Fibroblast of mammary gland (primary cell): ENCODE data around the gene ANKRD31.
"Not testable (repeated sequence)": the region's sequence is repeated elsewhere in the genome, so short reads cannot be mapped to it uniquely, and the experiment has no call there.

Source experiments
- DNase-seq: peaks from one replicate; pipeline ENCODE4 v3.0.0-alpha.2; 2010; ENCODE audit warnings: low read depth
- H3K4me3 ChIP-seq: 2 replicates; pipeline ENCODE4 v1.5.1; 2011; ENCODE audit warnings: low read depth, mild to moderate bottlenecking, low read length, moderate library complexity; ENCODE audit not compliant: control insufficient read depth
- CTCF ChIP-seq: conservative IDR thresholded peaks from 2 replicates; pipeline ENCODE4 v1.5.1; 2011; ENCODE audit warnings: low read depth, low read length, inconsistent platforms; ENCODE audit not compliant: control insufficient read depth, insufficient read depth

The ANKRD31 gene

GRCh38 chr5:75226916-75227315 lies 9.8 kb downstream of the ANKRD31 start:
- no peak for TF ChIP-seq CTCF
- H3K4me3 ChIP-seq = no peak overlapping the region
- no peak for DNase-seq

GRCh38 chr5:75225506-75225905 lies 11.2 kb downstream of the ANKRD31 start:
- DNase-seq = no peak
- no peak for TF ChIP-seq CTCF
- H3K4me3 ChIP-seq = no peak overlapping the region

GRCh38 chr5:75220787-75221186 lies 15.9 kb downstream of the ANKRD31 start:
- not testable (repeated sequence) for DNase-seq, H3K4me3 ChIP-seq

- DNase-seq = no peak
- no peak for TF ChIP-seq CTCF
- no peak overlapping the region for H3K4me3 ChIP-seq
Observed at GRCh38 chr5:75214928-75215327, 21.8 kb downstream of the ANKRD31 start.

GRCh38 chr5:75214409-75214808 lies 22.3 kb downstream of the ANKRD31 start:
- no peak for DNase-seq
- no peak for TF ChIP-seq CTCF
- H3K4me3 ChIP-seq = no peak overlapping the region

- no peak for TF ChIP-seq CTCF
- DNase-seq = no peak
Observed at GRCh38 chr5:75203604-75204003, 33.1 kb downstream of the ANKRD31 start.

GRCh38 chr5:75202935-75203334 lies 33.7 kb downstream of the ANKRD31 start:
- no peak for DNase-seq
- no peak overlapping the region for H3K4me3 ChIP-seq
- no peak for TF ChIP-seq CTCF

More at GRCh38 chr5:75203604-75204003, 33.1 kb downstream of the ANKRD31 start:
- H3K4me3 ChIP-seq = no peak overlapping the region
